HCEC 1CT (cell line): ENCODE data around the gene PSD4.
A peak's percentile ranks its signal among the peaks of the same experiment; 100 is the strongest.

Experiments used
- DNase-seq: peaks from one replicate; pipeline ENCODE4 v3.0.0-alpha.2; 2017

PSD4 gene

GRCh38 chr2:113242327-113242726 lies 68.6 kb downstream of the PSD4 start:
- DNase-seq = no peak

DNA sequence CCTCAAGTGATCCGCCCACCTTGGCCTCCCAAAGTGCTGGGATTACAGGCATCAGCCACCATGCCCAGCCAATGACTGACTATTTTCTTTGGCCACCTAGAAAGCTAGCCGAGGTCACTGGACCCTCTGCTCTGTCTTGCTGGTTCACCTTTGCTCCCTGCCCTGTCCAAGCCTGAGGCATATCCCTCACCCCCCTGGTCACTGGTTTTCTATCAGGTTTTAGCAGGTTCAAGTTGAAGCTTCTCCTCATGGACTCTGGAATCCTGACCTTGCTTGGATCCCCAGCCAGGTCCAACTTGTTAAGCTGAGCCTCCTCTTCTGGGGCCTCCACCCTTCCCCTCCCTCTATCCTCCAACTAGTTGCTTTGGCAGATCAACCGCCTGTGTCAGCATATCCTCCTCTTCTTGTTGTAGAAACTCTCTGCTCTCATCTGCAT lies 71.5 kb downstream of the PSD4 start:
- DNase-seq = no peak

DNA sequence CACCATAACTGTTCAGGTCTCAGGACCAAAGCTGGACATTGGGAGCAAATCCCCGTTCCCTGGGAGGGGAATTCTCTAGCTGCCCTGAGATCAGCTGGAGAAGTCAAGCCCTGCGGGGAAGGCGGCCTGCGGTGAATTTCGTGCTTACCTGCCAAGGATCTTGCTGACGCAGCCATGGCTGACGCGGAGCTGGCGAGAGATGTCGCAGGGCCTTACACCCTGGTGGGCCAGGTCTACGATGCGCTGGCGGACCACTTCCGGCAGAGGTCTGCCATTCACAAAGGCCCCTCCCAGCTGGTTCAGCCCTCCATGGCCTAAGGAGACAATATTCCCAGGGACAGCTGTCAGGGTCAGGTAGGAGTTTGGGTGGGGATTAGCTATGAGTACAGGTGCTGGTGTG lies 72.8 kb downstream of the PSD4 start:
- DNase-seq = no peak

- peak; percentile 67 for DNase-seq
Measured at GRCh38 chr2:113248997-113249770, 75.4 kb downstream of the PSD4 start.

DNA sequence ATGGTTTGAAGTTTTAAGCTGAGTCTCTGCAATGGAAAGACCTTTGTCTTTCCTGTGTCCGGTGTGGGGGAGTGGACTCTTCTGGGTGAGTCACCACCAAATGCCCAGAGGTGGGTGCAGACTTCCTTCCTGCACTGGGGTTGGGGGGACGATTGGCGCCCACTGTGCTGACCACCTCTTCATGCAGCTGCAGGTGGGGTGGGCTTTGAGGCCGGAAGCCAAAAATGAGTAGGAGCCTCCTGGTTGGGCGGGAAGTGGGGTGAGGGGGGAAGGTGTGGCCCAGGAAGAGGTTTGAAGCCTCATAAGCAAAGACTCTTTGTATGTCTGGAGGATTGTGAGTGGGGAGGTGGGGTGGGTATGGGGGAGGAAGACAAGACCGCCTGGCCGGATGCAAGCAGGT lies 77.3 kb downstream of the PSD4 start:
- no peak for DNase-seq

DNA sequence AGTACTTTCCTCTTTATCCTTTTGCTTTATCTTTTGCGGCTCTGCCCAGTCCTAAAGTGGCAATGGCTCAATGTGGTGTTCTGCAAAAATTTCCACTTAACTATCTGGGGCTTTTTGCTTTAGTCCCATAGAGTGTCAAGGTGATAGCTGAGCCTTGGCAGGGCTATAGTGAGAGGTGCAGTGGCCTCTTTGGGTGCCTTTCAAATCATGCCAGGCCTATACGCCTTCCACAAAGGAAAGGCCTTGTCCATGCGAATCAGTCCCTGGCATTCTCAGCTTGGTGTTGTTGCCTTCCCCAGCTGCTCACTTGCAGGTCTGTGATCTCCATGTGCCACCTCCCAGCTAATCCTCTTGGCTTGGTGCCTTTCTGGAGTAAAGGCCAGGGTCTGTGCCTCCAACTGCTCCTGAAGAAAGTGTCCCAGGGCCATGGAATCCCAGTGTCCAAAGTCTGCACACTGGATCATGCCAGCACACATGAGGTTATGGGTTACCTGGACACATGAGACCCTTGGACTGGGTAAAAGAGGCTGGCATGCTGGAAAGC lies 78.3 kb downstream of the PSD4 start:
- no peak for DNase-seq

DNA sequence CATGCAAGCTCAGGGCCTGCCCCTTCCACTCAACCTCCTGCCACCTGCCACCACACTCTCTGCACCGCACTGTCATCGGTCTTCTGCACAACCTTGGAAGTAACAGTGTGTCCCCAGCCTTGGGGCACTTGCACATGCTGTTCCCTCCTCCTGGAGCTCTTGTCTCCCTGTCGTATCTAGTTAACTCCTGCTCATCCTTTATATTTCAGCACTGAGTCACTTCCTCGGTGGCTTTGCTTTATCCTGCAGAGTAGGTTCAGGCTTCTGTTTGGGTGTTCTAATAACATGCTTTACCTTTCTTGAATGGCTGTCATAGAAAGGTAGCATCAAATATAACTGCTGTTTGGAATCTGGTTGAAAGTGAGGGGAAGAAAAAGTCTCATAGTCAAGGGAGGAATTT lies 79.7 kb downstream of the PSD4 start:
- no peak for DNase-seq

DNA sequence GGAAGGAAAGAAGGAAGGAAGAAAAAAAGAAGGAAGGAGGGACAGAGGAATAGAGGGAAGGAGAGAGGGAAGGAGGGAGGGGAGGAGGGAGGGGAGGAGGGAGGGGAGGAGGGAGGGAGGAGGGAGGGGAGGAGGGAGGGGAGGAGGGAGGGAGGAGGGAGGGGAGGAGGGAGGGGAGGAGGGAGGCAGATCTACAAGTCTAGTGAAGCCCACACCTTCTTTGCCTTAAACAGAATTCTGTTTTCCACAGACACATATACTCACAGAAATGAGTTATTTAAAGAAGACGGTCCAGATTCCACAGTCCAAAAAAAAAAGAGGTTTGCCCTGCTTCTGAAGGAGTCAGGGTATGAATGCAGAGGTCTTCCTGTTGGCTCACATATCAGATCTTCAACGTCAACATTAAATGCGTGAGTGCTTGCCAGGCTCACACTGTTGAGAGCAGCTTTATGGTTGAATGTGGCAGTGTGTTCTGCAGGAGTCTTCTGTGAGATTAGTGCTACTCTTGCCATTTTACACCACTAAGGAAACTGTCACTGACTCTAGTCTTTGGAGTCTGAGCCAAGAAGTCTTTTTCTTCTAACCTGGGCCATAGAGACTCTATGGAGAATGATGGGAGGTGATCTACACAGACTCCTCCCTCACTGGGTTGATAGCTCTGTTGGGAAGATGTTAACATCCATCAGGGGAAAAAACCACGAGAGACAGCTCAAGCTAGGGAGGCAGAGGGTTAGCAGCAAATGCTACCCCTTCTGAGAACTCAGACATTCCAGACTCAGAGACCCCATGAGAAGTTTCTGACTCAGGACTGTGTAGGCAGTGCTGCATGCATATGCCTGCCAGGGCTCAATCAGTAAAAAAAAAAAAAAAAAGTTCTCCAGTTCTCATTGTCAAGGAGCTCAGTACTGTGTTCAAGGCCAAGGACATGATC lies 81.6 kb downstream of the PSD4 start:
- DNase-seq = no peak

- no peak for DNase-seq
Measured at GRCh38 chr2:113257516-113258264, 83.9 kb downstream of the PSD4 start.

GRCh38 chr2:113258471-113259147 lies 84.8 kb downstream of the PSD4 start:
- DNase-seq = no peak
